NCI-H2227 (cell line): ENCODE measurements around the gene CCDC107.
"Not testable (repeated sequence)": the region's sequence is repeated elsewhere in the genome, so short reads cannot be mapped to it uniquely, and the experiment has no call there.

Source experiments
- DNase-seq: peaks from one replicate; lab custom pipeline; 2025; ENCODE audit not compliant: unreplicated experiment; lab: John Stamatoyannopoulos, UW

Gene CCDC107

DNA sequence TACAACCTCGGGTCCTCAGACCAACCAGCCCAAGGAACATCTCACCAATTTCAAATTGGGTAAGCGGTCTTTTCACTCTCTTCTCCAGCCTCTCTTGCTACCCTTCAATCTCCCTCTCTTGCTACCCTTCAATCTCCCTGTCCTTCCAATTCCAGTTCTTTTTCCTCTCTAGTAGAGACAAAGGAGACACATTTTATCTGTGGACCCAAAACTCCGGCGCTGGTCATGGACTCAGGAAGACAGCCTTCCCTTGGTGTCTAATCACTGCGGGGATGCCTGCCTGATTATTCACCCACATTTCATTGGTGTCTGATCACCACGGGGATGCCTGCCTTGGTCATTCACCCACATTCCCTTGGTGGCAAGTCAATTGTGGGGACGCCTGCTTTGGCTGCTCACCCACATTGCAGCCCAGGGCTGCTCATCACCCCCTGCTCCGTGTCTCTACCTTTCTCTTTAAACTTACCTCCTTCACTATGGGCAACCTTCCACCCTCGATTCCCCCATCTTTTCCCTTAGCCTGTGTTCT lies 20.6 kb upstream of the CCDC107 start:
- DNase-seq, result not testable (repeated sequence)

DNA sequence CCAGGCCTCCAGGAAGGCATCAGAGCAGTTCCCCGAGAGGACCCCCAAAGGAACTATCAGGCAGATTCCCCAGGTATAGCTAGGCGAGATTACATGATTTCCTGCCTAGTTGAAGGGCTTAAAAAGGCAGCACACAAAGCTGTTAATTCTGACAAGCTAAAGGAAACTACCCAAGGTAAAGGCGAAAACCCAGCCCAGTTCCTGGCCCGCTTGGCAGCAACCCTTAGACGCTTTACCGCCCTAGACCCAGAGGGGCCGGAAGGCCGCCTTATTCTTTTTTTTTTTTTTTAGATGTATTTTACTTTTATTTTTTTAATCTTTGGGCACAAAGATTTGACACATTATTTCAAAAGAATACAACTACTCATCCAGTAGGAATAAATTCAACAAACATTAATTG lies 19.3 kb upstream of the CCDC107 start:
- DNase-seq, result not testable (repeated sequence)

DNA sequence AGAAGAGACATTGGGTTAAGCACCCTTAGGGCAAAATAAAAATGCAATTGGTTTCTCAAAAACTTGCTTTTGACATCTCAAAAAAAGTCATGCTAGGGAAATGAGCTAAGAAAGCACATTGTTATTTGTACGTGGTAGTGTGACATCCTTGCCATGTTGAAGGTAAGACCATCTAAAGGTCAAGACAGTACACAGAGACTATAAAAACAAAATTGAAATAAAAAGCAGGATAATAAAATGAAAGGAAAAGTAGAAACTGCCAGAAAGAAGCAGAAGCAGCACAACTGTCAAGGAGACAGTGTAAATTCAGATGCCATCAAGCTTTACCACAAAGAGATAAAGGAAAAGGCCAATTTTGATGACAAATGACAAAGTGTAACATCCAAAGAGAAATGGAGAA lies 18.9 kb upstream of the CCDC107 start:
- DNase-seq, result not testable (repeated sequence)

- no peak for DNase-seq
Observed at GRCh38 chr9:35639631-35640030, 18.5 kb upstream of the CCDC107 start.

- DNase-seq, result not testable (repeated sequence)
Observed at GRCh38 chr9:35640431-35640830, 17.7 kb upstream of the CCDC107 start.

DNA sequence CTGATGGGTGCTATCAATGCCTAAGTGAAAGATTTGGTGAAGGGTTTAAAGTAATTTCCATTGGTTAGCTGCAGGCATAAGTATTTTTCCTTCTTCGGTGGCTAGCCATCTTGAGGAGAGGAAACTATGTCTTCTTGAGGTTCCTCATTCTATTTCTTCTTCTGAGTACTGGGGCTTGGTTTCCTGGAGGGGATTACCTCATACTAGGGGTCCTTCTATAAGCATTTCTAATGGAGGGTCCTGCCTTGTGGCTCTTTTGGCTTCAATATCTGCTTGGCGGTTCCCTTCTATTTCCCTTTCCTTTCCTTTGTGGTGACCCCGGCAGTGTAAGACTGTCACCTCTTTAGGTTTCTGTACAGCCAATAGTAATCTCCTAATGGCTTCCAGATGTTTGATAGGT lies 16.6 kb upstream of the CCDC107 start:
- not testable (repeated sequence) for DNase-seq

DNA sequence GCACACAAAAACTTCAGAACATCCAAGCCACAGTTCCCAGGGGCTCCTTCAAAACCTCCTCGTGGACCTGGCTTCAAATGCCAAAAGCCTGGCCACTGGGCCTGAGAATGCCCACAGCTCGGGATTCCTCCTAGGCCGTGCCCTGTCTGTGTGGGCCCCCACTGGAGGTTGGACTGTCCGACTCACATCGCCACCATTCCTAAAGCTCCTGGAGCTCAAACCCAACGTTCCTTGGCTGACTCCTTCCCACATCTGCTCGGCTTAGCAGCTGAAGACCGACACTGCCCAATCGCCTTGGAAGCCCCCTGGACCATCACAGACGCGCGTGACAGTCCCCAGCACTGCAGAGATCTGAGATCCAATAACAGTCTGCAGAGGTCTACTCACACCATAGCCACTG lies 15.0 kb upstream of the CCDC107 start:
- DNase-seq, result no peak

- not testable (repeated sequence) for DNase-seq
Observed at GRCh38 chr9:35645736-35646135, 12.4 kb upstream of the CCDC107 start.

- DNase-seq, result peak; percentile 51
Observed at GRCh38 chr9:35646153-35646532, 11.9 kb upstream of the CCDC107 start.

GRCh38 chr9:35646533-35647265 lies 11.4 kb upstream of the CCDC107 start:
- peak; percentile 91 for DNase-seq

- DNase-seq, result no peak
Observed at GRCh38 chr9:35649431-35650340, 8.4 kb upstream of the CCDC107 start.

- DNase-seq, result peak; percentile 12
Observed at GRCh38 chr9:35650341-35651158, 7.5 kb upstream of the CCDC107 start, which contains the start of gene SIT1. TSS of gene SIT1 (minus strand) at chr9:35650931. CDS start at chr9:35650853, 78 bp downstream.

DNA sequence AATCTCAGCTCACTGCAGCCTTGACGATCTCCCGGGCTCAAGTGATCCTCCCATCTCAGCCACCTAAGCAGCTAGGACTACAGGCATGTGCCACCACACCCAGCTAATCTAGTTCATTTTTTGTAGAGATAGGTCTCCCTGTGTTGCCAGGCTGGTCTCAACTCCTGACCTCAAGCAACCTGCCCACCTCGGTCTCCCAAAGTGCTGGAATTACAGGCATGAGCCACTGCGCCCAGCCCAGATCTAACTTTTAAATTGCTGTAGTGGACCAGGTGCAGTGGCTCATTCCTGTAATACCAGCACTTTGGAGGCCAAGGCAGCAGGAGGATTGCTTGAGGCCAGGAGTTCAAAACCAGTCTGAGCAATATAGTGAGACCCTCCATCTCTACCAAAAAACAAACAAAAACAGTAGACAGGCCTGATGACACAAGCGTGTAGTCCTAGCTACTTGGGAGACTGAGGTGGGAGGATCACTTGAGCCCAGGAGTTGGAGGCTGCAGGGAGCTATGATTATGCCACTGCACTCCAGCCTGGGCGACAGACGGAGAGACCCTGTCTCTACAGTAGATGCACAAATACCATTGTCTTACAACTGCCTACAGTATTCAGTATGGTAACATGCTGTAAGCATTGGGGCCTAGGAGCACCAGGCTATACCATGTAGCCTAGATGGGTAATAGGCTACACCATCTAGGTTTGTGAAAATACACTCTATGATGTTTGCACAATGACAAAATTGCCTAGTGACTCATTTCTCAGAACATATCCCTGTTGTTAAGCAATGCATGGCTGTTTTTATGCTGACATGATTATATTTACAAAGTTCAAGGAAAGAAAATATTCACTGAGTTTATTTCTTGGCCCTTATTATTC lies 5.9 kb upstream of the CCDC107 start:
- DNase-seq, result no peak

DNA sequence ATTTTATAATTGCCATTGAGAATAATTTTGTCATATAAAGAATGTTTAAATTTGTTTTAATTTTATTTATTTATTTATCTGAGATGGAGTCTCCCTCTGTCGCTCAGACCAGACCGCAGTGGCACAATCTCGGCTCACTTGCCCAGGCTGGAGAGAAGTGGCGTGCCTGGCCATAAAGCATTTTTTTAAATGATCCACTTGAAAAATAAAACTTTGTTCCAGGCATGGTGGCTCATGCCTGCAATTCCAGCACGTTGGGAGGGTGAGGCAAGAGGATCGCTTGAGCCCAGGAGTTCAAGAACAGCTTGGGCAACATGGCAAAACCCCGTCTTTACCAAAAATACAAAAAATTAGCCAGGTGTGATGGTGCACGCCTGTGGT lies 5.3 kb upstream of the CCDC107 start:
- no peak for DNase-seq

DNA sequence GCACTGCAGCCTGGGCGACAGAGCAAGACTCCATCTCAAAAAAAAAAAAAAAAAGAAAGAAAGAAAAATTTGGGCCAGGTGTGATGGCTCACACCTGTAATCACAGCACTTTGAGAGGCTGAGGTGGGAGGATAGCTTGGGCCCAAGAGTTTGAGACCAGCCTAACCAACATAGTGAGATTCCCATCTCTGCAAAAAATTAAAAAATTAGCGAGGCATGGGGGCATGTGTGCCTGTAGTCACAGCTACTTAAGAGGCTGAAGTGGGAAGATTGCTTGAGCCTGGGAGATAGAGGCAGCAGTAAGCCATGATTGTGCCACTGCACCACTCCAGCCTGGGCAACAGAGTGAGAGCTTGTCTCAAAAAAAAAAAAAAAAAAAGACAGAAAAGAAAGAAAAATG lies 4.5 kb upstream of the CCDC107 start:
- DNase-seq, result no peak

DNA sequence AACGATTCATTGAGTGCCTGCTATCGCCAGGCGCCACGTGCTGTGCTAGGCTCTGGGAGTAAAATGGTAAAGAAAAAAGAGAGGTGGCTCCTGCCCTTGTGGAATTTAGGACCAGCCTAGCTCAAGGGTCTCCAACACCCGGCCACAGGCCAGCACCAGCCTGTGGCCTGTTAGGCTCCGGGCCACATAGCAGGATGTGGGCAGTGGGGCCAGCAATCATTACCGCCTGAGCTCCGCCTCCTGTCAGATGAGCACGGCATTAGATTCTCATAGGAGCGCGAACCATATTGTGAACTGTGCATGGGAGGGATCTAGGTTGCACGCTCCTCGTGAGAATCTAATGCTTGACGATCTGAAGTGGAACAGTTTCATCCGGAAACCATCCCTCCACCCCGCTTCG lies 1.7 kb upstream of the CCDC107 start:
- peak; percentile 53 for DNase-seq

DNA sequence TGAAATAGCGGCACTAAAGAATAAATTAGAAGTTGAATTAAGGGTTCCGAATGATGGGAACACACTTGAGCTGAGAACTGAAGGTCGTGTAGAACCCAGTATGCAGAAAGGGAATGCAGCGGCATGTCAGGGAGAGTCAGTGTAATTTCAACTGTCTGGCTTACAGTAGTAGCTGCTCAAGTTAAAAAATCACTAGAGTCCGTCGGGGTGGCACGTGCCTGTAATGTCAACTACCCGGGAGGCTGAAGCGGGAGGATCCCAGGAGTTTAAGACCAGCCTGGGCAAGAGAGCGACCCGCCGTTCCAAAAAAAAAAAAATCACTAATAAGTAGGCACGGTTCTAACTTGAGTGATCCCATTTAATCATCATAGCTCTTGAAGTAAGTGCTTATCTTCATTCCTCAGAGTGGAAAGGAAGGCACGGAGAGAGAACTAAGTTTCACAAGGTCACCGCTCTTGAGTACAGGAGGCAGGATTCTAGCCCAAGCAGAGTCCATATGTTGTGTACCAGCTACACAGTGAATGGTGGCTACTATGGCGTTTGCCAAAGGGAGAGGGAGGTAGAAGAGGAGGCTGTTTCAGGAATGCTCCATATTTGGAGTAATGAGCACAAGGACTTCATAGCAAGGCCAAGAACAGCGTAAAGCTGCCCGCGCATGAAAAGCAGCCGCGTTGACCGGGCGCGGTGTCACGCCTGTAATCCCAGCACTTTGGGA lies 1.1 kb upstream of the CCDC107 start:
- DNase-seq, result peak; percentile 69

DNA sequence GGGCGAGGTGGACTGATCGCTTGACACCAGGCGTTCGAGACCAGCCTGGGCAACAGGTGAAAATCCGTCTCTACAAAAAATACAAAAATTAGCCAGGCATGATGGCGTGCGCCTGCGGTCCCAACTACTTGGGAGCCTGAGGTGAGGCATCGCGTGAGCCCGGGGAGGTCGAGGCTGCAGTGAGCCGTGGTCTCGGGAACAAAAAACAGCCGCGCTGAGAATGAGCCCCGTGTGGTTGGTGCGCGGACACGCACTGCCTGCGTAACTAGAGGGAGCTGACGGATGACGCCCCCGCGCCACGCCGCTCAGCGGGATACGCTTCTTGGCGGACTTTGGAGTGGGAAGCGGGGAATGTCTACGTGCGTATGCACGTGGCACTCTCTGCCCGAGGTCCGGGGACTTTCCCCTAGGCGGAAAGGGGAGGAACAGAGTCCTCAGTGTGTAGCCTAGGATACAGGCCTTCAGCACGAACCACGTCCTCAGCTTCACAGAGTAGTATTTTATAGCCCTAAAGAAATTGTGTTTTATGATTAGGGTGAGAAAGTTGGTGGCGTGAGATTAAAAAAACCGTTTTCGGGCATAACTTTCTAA lies 451 bp upstream of the CCDC107 start, which contains the start of gene RMRP:
Gene RMRP (minus strand): TSS at position 474 of the 591 bp plus-strand sequence.
- peak; percentile 97 for DNase-seq

DNA sequence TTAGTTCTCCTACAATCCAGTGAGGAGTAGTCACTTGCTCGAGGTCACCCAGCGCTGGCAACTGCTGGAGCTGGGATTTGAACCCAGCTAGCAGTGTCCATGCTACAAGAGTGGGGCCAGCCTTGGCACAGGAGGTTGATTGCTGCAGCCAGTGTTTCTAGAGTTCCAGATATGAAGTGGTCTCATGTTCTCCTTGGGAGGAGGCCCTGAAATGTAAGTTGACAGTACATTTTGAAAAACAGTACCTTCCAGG lies 802 bp downstream of the CCDC107 start:
- DNase-seq, result peak; percentile 40
